Activated CD4-positive, alpha-beta memory T cell treated with anti-CD3 and anti-CD28 coated beads for 36 hours (primary cell): ENCODE data around the gene ANKRD23. TPM values are rescaled to one million over a fixed set of nuclear protein-coding genes. Genes with fewer than 3 reads are reported as not detected.

Experiments used
- CTCF ChIA-PET: fragments of 350-600 bp; sonication (Branson Sonifier 250); formaldehyde crosslinking; loops from one replicate; lab custom pipeline; 2021; ENCODE audit warnings: antibody characterized with exemption, inconsistent platforms; lab: Charles Lee
- POLR2A ChIA-PET: fragments of 350-600 bp; sonication (Branson Sonifier 250); formaldehyde crosslinking; loops from one replicate; lab custom pipeline; 2021; ENCODE audit warnings: antibody characterized with exemption; lab: Charles Lee
- DNase-seq: peaks from one replicate; pipeline ENCODE4 v3.0.0-alpha.2; 2020
- H3K27ac Mint-ChIP-seq: one replicate; pipeline ENCODE4 v1.8.0; 2021; ENCODE audit warnings: mixed read lengths
- H3K27me3 Mint-ChIP-seq: one replicate; pipeline ENCODE4 v1.8.0; 2021; ENCODE audit warnings: mixed read lengths
- H3K36me3 Mint-ChIP-seq: one replicate; pipeline ENCODE4 v1.8.0; 2021; ENCODE audit warnings: mixed read lengths
- H3K4me1 Mint-ChIP-seq: one replicate; pipeline ENCODE4 v1.8.0; 2021; ENCODE audit warnings: low read depth, mixed read lengths
- H3K4me3 Mint-ChIP-seq: one replicate; pipeline ENCODE4 v1.8.0; 2021; ENCODE audit warnings: mild to moderate bottlenecking, mixed read lengths
- H3K9me3 Mint-ChIP-seq: one replicate; pipeline ENCODE4 v1.8.0; 2021; ENCODE audit warnings: mixed read lengths
- intact Hi-C: fragments of 100-400 bp; cut with micrococcal nuclease; formaldehyde crosslinking; loops from one replicate; pipeline ENCODE4 v1.15.1; 2023
- total RNA-seq, 2 experiments: library from RNA; stranded (reverse); gene quantifications; one replicate each; pipeline ENCODE4 v1.2.3, GENCODE V29; 2021

ANKRD23 gene
- total RNA-seq, 2 experiments from 2014 or later = 5.8 to 7.6 TPM

DNA sequence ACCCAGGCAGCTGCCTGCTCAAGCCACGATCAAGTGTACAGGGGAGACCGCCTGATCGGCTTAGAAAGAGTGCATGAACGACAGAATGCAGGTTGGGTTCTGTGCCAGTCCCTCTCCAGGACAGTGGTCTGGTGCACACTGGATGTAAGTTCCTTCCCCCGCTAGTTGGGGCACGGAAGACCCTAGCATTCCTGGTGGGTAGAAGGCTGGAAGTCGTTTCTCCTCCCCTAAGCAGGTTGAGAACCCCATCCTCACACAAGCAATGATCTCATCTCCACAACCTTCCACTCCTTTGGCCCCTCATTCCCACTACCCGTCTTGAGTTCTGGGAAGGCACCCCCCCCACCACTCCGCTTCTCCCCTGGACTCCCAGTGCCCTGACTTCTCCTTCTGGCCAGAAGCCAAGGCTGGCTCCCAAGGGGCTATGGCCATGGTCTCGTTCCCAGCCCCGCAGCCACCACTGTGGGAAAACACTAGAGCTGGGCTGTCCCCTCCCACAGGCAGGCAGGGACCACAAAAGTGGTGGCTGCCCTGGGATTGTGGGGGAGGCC lies 15.4 kb upstream of the ANKRD23 start:
- H3K9me3 Mint-ChIP-seq = no peaks in the 10 kb centered on the region
- H3K4me3 Mint-ChIP-seq = peak overlapping the region; percentile 48
- H3K4me1 Mint-ChIP-seq = peaks cover 42% of the 10 kb centered on the region
- H3K27ac Mint-ChIP-seq = no peak overlapping the region
- H3K36me3 Mint-ChIP-seq = peaks cover 19% of the 10 kb centered on the region
- intact Hi-C loops = loop anchor here (2.0 to 5.0 kb wide), 2 partner anchors 16 to 42 kb away; partner anchors contain the start of gene CNNM3
- no peaks in the 10 kb centered on the region for H3K27me3 Mint-ChIP-seq
- no peak for DNase-seq
- CTCF ChIA-PET = interaction anchor here (2.5 to 8.4 kb wide), 3 partner anchors 11 to 253 kb away, joined by 36 to 192 read pairs (median 72); partner anchors contain the start of genes ANKRD36 and SEMA4C
- POLR2A ChIA-PET = interaction anchor here (1.4 to 3.1 kb wide), 2 partner anchors 10 to 16 kb away, joined by 4 to 21 read pairs; no protein-coding TSS in a partner anchor

DNA sequence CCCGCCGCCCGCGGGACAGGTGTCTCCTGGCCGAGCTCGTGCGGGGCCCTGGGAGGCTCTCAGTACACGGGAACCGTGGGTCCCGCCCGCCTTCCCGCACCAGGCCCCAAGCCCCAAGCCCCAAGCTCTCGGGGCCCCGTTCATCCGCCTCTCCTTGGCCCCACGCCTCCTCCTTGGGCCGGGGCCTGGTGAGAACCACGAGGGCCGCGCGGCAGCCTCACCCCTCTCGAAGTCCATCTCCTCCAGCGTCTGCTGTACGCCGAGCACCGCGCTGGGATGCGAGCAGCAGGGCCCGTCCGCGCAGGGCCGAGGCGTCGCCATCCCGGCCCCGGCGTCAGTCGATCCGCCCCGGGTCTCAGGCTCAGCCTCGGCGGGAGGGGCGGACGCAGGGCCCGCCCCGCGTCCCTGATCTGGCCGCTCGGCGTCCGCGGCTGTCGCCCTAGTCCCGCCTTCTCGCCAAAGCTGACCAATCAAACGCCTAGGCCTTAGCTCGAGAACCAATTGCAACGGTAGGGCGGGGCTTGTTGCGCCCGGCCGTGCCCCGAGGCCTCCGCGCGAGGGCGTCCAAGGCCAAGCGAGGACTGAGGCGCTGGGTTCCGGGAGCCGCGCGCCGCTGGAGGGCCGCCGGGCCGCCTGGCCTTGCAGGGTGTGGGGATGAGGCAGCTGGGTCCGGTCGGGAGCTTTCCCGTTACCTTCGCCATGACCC lies 14.0 kb upstream of the ANKRD23 start, which contains the start of gene ANKRD39:
ANKRD39 (minus strand) TSS at position 350 of the 706 bp plus-strand sequence; CDS start at position 321, 29 bp downstream.
- CTCF ChIA-PET = interaction anchor here (0.6 to 8.4 kb wide), 30 partner anchors 10 to 741 kb away, joined by 3 to 192 read pairs (median 10); partner anchors contain the start of genes ANKRD36, CNNM3, KANSL3 and SEMA4C
- POLR2A ChIA-PET = interaction anchor here (0.6 to 3.1 kb wide), 21 partner anchors 9 to 255 kb away, joined by 3 to 21 read pairs (median 4); partner anchors contain the start of genes ANKRD36, CNNM3 and KANSL3
- H3K36me3 Mint-ChIP-seq = peaks cover 22% of the 10 kb centered on the region
- DNase-seq = peak; percentile 98
- H3K4me3 Mint-ChIP-seq = peak within 1 kb of the TSS; percentile 93
- H3K27me3 Mint-ChIP-seq = no peaks in the 10 kb centered on the region
- intact Hi-C loops = loop anchor here (1.0 to 5.0 kb wide), 5 partner anchors 17 to 254 kb away; partner anchors contain the start of gene CNNM3
- H3K27ac Mint-ChIP-seq = peak within 1 kb of the TSS; percentile 84
- H3K9me3 Mint-ChIP-seq = no peaks in the 10 kb centered on the region
- H3K4me1 Mint-ChIP-seq = peaks cover 43% of the 10 kb centered on the region

DNA sequence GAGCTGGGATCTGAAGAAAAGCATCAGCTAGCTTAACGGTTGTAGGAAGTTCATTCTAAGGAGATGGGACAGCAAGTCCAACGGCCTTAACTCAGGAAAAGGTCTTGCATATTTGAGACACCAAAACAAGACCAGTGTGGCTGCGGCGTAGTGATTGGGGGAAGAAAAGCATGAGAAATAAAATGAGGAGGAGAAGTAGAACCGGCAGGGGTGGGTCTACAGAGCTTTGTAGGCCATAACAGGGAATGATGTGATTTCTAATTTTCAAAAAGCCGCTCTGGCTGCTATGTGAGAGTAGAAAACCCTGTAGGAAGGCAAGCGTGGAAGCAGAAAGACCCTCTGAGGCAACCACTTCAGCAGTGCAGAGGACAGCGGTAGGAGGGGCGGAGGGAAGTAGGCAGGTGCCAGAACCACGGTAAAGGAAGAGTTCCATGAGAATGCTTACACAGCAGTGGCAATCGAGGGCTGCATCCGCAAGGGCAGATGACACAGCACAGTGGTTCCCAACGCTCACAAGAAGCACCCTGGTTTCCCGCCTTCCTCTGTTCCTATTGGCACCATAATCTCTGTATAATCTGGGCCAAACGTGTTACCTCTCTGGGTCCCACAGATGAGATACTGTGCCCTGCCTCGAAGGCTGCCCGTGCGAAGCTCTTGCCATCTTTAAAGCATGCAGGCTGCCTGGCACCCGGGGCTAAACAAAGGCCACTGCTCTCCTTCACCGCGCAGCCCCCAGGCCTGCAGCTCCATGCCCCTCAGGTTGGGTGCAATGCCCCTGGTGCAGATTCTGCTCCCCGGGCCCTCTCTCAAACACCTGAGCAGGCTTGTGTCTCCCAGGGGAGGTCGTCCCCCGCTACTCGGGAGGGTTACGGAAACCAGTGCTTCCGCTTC lies 13.2 kb upstream of the ANKRD23 start:
- DNase-seq = peak; percentile 65
- CTCF ChIA-PET = interaction anchor here (0.7 to 8.4 kb wide), 31 partner anchors 9 to 740 kb away, joined by 3 to 192 read pairs (median 9); partner anchors contain the start of genes ANKRD36, CNNM3, KANSL3 and SEMA4C
- intact Hi-C loops = loop anchor here (5.0 kb wide), 1 partner anchor 40 kb away; the partner anchor contains the start of gene CNNM3
- H3K9me3 Mint-ChIP-seq = no peaks in the 10 kb centered on the region
- peak overlapping the region; percentile 84 for H3K27ac Mint-ChIP-seq
- peaks cover 42% of the 10 kb centered on the region for H3K4me1 Mint-ChIP-seq
- peak overlapping the region; percentile 93 for H3K4me3 Mint-ChIP-seq
- no peaks in the 10 kb centered on the region for H3K27me3 Mint-ChIP-seq
- peaks cover 26% of the 10 kb centered on the region for H3K36me3 Mint-ChIP-seq
- POLR2A ChIA-PET = interaction anchor here (1.0 to 3.1 kb wide), 14 partner anchors 9 to 256 kb away, joined by 3 to 21 read pairs (median 6); partner anchors contain the start of genes ANKRD36, CNNM3 and KANSL3

DNA sequence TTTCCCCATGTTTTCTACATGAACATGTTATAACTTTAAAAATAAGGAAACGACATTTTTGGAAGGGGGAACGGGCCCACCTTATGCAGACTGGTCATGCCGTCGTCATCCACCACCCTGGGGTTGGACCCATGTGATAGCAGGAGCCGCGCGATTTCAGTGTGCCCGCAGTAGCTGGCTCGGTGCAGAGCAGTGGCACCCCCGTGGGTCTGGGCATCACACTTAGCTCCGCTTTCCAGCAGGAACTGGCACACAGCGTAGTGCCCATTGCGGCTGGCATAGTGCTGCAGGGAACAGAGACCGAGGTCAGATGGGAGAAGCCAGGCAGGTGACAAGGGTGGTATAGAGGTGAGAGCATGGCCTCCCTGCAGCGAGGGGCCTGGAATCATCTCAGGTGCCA lies 9.5 kb upstream of the ANKRD23 start:
- DNase-seq = no peak
- intact Hi-C loops = no loop called here
- H3K27me3 Mint-ChIP-seq = no peaks in the 10 kb centered on the region
- H3K4me1 Mint-ChIP-seq = peaks cover 16% of the 10 kb centered on the region
- H3K9me3 Mint-ChIP-seq = no peaks in the 10 kb centered on the region
- POLR2A ChIA-PET = no interaction called here
- CTCF ChIA-PET = interaction anchor here (0.6 kb wide), 1 partner anchor 97 kb away, joined by 3 read pairs; no protein-coding TSS in a partner anchor
- peaks cover 21% of the 10 kb centered on the region for H3K36me3 Mint-ChIP-seq
- no peak overlapping the region for H3K27ac Mint-ChIP-seq
- H3K4me3 Mint-ChIP-seq = no peak overlapping the region

DNA sequence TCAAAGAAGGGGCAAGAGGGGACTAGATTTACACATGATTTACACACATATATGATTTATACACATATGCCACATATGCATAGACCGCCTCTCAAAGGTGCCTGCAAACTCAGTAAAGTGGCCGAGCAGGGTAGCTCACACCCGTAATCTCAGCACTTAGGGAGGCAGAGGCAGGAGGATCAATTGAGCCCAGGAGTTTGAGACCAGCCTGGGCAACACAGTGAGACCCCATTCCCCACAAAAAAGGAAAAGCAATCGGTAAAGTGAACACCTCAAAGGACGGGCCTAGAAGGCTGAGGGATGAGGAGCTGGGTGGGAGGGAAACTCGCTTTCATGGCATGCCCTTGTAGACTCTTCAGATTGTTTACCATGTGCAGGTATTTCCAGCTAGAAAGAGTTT lies 8.8 kb upstream of the ANKRD23 start:
- Mint-ChIP-seq H3K36me3 (peaks cover 22% of the 10 kb centered on the region), H3K9me3 (no peaks in the 10 kb centered on the region), H3K27me3 (no peaks in the 10 kb centered on the region), H3K27ac (no peak overlapping the region), H3K4me3 (no peak overlapping the region), H3K4me1 (peaks cover 16% of the 10 kb centered on the region)
- intact Hi-C loops = no loop called here
- ChIA-PET POLR2A (interaction anchor here (2.5 kb wide), 1 partner anchor 10 kb away, joined by 8 read pairs; no protein-coding TSS in a partner anchor), CTCF (interaction anchor here (0.6 to 0.7 kb wide), 3 partner anchors 16 to 243 kb away, joined by 3 read pairs; no protein-coding TSS in a partner anchor)
- DNase-seq = no peak

DNA sequence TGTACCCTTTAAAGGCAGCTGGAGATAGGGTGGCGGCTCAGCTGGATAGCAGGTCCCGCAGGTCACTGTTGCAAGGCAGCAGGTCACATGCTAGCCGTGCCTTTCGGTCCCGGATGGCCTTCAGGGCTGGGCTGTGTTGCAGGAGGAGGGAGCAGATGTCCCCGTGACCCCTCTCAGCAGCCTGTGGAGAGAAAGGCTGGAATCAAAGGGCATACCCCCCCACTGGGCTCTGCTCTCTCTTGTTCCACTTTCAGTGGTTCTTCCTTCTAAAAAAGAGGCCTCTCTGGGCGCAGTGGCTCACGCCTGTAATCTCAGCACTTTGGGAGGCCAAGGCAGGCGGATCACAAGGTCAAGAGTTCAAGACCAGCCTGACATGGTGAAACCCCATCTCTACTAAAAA lies 4.4 kb upstream of the ANKRD23 start:
- Mint-ChIP-seq H3K4me1 (peaks cover 2% of the 10 kb centered on the region), H3K27ac (no peak overlapping the region), H3K9me3 (no peaks in the 10 kb centered on the region), H3K36me3 (peaks cover 23% of the 10 kb centered on the region), H3K27me3 (no peaks in the 10 kb centered on the region), H3K4me3 (no peak overlapping the region)
- ChIA-PET CTCF (interaction anchor here (1.5 to 2.8 kb wide), 2 partner anchors 10 to 103 kb away, joined by 7 to 12 read pairs; partner anchors contain the start of gene ANKRD39), POLR2A (no interaction called here)
- intact Hi-C loops = no loop called here
- no peak for DNase-seq

DNA sequence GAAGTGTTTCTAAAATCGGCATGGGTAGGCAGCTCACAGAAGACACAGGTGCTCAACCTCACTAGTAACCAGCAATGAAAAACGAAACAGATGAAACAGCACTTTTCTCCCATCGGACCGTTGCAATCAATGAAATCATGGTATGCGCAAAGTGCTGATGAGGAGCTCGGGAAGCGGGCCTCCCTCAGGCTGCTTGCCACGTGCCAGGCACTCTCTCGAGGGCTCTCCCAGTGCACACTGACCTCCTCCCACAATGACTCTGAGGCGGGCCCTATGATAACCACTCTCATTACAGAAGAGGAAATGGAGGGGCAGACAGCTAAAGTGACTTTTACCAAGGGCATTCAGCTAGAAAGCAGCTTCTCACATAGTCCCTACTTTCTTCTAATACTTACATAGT lies 3.8 kb upstream of the ANKRD23 start:
- Mint-ChIP-seq H3K9me3 (no peaks in the 10 kb centered on the region), H3K27me3 (no peaks in the 10 kb centered on the region), H3K36me3 (peaks cover 16% of the 10 kb centered on the region), H3K4me3 (no peak overlapping the region), H3K4me1 (no peaks in the 10 kb centered on the region), H3K27ac (no peak overlapping the region)
- intact Hi-C loops = no loop called here
- POLR2A ChIA-PET = no interaction called here
- DNase-seq = no peak
- CTCF ChIA-PET = interaction anchor here (0.6 to 2.8 kb wide), 3 partner anchors 10 to 170 kb away, joined by 3 to 12 read pairs (median 7); partner anchors contain the start of gene ANKRD39

DNA sequence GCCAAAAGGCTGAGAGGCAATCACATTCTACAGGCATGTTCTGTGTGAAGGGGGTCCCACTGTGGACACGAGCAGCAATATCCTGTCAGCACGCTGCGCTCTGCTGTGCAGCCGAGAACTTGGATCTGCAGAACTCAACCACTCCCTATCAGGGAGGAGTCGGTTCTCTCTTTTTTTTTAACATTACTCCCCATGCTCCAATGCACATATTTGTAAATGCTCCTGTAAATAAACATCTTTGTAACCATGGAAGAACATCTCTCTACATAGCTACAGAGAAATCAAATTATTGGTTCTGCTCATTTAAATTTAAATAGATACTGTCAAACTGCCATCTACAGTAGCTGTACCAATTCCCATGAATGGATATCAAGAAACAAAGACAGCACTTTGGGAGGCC lies 3.0 kb upstream of the ANKRD23 start:
- Mint-ChIP-seq H3K4me3 (no peak overlapping the region), H3K4me1 (no peaks in the 10 kb centered on the region), H3K36me3 (peaks cover 14% of the 10 kb centered on the region), H3K27ac (no peak overlapping the region), H3K9me3 (no peaks in the 10 kb centered on the region), H3K27me3 (no peaks in the 10 kb centered on the region)
- DNase-seq = no peak
- POLR2A ChIA-PET = no interaction called here
- intact Hi-C loops = no loop called here
- CTCF ChIA-PET = interaction anchor here (2.8 kb wide), 1 partner anchor 11 kb away, joined by 12 read pairs; the partner anchor contains the start of gene ANKRD39

DNA sequence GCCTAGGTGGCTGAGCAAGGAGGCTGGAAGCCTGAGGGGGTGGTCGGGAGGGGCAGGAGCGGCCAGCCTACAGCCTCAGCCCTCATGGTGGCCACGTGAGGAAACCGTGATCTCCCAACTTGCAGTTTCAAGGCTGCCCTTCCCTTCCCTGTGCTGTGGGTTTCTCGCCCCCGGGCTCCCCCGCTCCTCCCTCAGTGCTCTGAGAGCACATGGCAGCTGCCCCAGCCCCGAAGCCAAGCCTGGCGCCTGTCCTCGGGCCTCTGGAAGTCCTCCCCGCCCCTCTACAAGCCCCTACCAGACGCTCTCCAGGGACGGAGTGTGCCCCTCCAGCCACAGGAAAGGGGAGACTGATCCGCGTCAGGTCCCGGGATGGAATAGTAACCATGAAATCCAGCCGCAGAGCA lies 586 bp upstream of the ANKRD23 start:
- CTCF ChIA-PET = no interaction called here
- Mint-ChIP-seq H3K4me1 (peaks cover 15% of the 10 kb centered on the region), H3K4me3 (no peak overlapping the region), H3K36me3 (peaks cover 15% of the 10 kb centered on the region), H3K9me3 (no peaks in the 10 kb centered on the region), H3K27ac (no peak overlapping the region), H3K27me3 (no peaks in the 10 kb centered on the region)
- intact Hi-C loops = no loop called here
- no peak for DNase-seq
- POLR2A ChIA-PET = no interaction called here

DNA sequence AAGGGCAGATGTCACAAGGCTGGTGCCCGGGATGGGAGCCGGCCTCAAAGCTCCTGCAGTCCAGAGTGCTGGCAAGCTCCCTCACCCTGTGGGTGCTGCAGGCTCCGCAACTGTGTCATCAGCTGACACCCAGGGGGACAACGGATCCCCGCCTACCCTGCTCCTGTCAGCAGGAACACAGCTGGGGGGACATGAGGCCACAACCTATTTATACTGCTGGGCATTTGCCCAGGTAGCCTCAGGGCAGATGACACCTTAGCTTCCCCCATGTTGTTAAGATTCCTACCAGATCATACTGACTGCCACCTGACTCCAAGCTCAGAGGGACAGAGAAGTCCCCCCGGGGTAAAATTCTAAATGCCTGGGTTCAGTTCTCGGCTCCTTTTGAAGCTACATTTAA lies 1.2 kb downstream of the ANKRD23 start:
- intact Hi-C loops = no loop called here
- Mint-ChIP-seq H3K36me3 (peaks cover 12% of the 10 kb centered on the region), H3K27me3 (no peaks in the 10 kb centered on the region), H3K9me3 (no peaks in the 10 kb centered on the region), H3K4me3 (no peak overlapping the region), H3K27ac (no peak overlapping the region), H3K4me1 (peaks cover 20% of the 10 kb centered on the region)
- no peak for DNase-seq
- ChIA-PET POLR2A (interaction anchor here (0.8 to 1.3 kb wide), 2 partner anchors 9 to 16 kb away, joined by 3 to 8 read pairs; no protein-coding TSS in a partner anchor), CTCF (interaction anchor here (1.5 kb wide), 1 partner anchor 16 kb away, joined by 10 read pairs; the partner anchor contains the start of gene ANKRD39)
